Germinal center (tissue), 1 donor: ENCODE data around the gene BAIAP3.

Experiments used
- DNase-seq: peaks from one replicate; pipeline ENCODE4 v3.0.0; 2012; ENCODE audit warnings: mixed read lengths, low spot score

Gene BAIAP3

DNA sequence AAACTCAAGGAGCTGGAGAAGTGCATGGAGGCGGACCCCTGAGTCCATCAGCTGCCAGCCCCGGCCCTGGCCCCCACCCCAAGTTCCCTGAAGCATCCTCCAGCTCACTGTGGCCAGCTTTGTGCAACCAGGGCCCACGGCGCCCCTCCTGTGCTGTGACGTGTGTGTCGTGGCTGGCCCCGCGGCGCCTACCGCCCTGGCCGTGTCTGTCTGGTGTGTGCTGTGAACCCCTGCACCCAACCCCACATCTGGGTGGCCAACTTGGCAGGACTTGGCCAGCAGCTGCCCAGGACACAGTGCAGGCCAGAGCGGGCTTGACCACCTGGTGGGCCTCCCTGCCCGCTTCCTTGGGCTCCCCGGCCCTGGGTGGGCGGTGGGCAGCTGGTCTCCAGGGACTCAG is 15.0 kb downstream of the BAIAP3 start:
- DNase-seq, result no peak

DNA sequence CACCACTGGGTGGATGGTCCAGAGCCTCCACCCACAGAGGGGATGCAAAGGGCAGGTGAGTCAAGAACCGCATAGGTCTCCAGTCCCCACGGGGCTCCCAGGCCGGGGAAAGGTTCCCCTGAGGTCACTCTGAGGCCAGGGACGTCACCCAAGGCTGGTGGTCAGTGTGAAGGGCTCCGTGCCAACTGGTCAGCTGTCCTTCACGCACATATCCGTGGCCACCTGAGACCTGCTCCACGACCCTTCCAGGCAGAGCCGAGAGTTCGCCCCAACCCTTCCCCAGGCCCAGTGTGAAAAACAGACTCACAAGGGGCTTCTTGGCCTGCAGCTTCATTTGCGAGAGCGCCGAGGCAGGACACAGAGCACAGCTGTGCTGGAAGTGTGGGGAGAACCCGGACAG is 15.5 kb downstream of the BAIAP3 start:
- no peak for DNase-seq

DNA sequence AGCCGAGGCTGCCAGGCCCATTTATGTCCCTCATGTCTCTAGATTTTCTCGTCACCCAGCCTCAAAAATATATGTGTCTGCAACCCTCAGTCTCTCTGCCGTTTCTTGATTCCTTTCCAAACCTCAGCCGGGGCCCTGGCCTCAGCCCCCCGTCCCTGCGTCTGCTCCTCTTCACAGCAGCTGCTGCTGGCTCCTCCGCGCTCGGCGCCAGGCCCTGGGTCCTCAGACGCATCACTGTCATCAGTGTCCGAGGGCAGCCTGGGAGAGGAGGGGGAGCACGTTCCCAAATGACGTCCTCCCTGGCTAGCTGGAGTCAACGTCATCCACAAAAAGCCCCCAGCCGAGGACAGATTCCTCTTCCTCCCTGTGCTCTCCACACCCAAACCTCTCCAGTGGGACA is 15.9 kb downstream of the BAIAP3 start:
- DNase-seq, result no peak

DNA sequence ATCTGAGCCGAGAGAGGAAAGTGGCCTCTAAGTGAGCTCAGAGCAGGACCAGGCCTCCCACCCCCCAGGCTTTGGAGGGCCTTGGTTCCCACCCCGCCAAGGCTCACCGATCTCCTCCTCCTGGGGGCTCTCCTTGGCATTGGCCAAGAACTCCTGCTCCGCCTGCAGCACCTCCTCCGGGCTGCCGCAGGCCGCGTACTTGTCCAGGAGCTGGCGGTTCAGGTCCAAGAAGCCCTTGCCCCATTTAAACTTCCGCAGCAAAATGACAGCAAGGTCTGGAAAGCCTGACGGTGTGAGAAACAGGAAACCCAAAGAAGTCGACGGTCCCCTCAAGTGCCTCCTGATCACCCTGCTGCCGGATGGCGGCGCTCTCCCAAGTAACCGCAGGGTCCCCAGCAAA is 16.5 kb downstream of the BAIAP3 start:
- DNase-seq, result no peak

DNA sequence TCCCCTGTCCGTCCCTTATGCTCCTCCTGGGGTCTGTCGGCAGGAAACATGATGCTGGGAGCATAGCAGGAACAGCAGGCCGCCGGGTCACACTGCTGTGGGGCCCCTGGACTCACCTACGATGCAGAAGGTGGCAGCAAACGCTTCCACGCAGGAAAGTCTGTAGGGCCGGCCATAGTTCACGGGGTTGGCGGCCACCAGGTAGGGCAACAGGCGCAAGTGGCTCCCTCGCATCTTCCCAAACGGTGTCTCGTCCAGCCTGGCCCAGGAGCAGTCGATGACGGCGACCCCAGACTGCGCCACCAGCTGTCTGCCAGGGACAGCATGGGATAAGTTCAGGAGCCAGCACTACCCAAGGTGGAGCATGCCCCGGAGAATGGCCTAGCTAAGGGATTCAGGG is 17.2 kb downstream of the BAIAP3 start:
- no peak for DNase-seq

DNA sequence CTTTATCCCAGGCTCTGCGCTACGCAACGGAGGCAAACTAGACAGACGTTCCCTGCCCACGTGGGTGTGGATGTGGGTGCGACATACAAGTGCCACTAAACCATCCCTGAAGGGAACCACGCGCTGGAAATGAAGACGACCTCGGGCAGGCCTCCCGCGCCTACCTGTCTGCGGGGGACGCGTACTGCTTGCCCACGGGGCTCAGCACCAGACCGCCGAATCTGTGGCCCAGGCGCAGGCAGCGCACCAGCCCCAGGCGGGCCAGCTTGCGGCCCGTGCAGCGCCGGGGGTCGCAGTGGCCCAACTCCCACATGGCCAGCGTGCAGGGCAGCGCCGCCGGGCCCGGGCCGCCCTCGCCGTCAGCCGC is 17.8 kb downstream of the BAIAP3 start:
- DNase-seq, result no peak

DNA sequence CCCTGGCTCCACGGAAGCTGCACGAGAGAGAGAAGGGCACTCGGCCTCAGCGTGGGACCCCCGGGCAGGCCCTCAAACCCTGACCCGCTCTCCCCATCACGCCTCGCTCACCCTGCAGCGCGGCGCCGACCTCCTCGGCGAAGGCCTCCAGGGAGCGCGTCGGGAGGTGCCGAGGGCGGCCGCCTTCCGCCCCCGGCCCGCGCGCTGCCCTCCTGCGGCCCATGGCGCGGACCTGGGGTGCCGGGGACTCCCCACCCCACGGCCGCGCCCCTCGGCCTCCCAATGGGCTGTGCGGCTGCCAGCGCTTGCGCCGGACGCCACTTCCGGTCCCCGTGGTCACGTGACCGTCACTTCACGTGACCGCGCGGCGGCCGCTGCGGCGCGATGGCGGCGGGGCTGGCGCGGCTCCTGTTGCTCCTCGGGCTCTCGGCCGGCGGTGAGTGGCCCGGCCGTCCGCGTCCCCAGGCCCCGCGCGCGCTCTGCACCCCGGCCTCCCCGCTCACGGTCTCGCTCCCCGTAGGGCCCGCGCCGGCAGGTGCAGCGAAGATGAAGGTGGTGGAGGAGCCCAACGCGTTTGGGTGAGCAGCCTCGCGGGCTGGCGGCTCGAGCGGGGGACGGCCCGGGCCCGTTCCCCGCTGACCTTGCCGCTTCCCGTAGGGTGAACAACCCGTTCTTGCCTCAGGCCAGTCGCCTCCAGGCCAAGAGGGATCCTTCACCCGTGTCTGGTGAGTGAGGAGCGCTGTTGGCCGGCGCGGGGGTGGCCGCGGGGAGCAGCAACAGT is 18.3 kb downstream of the BAIAP3 start, which contains the start of the genes GNPTG and TSR3:
GNPTG (plus strand) TSS at position 350 of the 781 bp plus-strand sequence; CDS start at position 385, 35 bp downstream.
TSR3 (minus strand) TSS at position 297 of the 781 bp plus-strand sequence; CDS start at position 223, 74 bp downstream.
- peak; percentile 78 for DNase-seq

DNA sequence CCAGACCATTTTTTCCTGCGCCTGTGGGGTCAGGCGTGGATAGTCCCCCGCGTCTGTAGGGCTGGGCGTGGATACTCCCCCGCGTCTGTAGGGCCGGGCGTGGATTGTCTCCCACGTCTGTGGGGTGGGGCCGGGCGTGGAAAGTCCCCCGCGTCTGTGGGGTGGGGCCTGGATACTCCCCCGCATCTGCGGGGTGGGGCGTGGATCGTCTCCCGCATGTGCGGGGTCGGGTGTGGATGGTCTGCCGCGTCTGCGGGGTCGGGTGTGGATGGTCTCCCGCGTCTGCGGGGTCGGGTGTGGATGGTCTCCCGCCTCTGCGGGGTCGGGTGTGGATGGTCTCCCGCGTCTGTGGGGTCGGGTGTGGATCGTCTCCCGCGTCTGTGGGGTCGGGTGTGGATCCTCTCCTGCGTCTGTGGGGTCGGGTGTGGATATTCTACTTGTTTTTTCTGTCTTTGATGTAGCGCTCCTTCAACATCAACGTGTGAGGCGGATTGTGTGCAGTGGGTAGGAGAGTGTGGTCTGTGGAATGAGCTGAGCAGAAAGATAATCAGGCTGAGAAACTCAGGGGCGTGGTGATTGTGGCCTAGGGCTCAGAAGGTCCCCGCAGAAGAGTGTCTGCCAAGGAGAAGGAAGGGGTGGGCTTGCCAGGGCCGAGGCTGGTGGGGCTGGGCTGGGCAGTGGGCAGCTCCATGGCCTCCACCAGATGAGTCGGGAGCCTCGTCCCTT is 21.5 kb downstream of the BAIAP3 start:
- DNase-seq, result no peak

DNA sequence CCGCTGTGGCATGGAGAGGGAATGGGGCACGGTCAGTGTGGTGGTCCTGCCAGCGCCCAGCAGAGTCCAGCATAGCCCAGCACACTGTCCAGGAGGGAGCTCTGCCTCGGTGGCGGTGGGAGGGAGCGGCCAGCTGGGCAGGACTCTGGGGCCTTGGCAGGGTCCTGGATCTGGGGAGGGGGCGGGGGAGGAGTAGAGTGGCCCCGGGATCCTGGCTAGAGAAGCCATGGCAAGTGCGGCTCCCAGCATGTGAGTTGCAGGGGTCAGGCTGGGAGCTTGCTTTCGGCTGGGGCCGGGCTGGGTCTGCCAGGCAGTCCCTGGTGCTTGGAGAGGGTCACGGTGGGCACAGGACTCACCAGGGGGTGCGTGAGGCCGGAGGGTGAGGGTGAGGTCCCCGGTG is 22.1 kb downstream of the BAIAP3 start:
- DNase-seq, result no peak

DNA sequence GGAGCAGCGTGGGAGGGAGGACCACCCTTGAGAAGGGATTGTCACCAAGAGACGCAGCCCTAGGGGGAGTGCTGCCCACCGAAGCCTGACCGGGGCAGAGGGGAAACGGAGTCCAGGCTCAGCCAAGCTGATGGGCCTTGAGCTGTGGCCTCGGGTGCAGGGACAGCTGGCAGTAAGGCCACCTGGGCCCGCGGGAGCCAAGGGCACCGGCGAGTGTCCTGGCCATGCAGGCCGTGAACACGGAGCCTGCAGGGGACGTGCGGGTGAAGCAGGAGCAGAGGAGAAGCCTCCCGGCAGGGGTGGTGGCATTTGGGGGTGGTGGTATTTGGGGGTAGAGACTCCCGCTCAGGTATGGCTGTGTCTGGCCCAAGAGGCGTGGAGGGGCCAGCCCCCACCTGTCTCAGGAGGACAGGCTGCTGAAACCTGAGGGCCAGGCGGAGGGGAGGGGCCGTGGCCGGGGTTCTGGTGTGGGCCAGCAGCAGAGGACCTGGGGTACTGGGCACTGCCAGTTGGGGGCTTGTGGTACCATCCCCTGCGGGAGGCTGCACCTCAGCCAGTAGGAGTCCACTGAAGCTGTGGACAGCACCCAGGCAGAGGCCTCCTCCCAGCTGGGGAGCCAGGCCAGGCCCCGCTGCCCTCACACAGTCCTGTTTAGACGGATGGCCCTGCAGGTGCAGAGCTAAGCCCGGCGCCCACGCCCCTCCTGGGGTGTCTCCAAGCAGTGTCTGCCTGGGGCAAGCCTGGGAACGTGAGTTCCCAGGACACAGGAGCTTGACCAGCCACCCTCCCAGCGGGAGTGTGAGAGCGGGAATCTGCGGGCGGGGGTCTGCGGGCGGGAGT is 22.8 kb downstream of the BAIAP3 start:
- DNase-seq, result no peak

DNA sequence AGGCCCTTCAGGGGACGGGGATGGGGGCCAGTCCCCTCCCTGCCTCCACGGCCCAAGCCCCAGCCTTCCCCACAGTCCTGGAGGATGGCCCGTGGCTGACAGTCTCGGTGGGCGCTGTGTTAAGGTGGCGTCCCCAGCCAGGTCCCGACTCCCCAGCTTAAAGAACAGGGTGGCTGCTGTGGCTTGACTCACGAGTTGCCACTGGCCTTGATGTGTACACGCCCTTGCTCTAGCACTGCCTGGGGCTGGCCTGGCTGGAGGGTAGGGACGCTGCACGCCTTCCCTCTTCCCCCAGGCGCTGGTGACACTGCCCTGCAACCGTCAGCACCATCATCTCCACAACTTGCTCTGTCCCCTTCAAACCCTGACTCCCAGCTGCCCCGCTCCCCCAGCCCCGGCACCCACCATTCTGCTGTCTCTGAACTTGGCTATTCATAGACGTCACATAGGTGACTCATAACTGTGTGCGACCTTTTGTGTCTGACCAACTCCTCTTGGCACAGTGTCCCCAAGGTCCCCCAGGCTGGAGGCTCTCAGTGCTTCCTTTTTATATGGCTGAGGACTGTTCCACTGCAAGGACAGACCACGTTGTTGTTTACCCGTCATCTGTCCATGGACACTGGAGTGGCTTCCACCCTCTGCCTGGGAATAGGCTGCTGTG is 24.6 kb downstream of the BAIAP3 start:
- DNase-seq, result no peak

DNA sequence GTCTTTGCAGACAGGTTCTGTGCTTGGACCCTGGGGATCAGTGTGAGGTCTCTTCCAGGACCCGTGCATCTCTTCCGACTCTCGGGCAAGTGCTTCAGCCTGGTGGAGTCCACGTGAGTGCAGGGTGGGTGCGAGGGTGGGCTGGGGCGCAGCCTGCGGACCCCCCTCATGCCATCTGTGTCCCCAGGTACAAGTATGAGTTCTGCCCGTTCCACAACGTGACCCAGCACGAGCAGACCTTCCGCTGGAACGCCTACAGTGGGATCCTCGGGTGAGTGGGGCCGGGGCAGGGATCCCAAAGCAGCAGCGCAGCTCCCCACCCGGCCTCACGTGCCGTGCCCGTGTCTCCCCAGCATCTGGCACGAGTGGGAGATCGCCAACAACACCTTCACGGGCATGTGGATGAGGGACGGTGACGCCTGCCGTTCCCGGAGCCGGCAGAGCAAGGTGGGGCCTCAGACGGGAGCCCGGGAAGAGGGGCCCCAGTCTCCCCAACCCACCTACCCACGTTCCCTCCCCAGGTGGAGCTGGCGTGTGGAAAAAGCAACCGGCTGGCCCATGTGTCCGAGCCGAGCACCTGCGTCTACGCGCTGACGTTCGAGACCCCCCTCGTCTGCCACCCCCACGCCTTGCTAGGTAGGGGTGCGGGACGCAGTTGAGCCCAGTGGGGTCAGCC is 28.4 kb downstream of the BAIAP3 start:
- DNase-seq, result no peak

DNA sequence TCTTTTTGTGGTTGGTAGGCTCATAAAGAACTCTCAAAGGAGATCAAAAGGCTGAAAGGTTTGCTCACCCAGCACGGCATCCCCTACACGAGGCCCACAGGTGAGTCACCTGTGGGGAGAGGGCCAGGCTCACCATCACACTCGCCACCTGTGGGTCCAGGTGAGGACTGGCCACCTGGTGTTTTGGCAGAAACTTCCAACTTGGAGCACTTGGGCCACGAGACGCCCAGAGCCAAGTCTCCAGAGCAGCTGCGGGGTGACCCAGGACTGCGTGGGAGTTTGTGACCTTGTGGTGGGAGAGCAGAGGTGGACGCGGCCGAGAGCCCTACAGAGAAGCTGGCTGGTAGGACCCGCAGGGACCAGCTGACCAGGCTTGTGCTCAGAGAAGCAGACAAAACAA is 29.4 kb downstream of the BAIAP3 start:
- DNase-seq, result no peak

DNA sequence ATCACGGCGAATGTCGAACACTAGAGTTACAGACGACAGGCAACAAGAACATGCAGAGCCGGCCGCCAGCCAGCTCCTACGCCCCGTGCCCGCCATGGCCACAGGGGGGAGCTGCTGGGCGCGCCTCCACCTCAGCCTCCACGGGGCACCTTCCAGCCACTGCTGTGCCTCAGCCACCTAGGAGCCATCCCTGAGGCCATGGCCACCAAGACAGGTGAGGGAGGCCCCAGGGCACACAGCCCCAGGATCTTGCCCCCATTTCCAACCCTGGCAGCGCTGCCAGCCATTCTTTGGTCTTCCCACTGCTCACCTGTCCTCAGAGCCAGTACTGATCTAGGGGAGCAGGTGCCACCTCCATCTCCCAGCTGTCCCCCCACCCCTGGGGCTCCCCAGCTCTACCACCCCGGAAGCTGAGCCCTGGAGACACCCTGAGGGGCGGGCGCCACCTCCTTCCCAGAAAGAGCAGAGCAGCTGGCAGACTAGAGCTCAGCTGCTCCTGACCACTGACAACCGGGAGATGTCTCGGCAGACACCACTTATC is 30.1 kb downstream of the BAIAP3 start:
- DNase-seq, result peak; percentile 83

DNA sequence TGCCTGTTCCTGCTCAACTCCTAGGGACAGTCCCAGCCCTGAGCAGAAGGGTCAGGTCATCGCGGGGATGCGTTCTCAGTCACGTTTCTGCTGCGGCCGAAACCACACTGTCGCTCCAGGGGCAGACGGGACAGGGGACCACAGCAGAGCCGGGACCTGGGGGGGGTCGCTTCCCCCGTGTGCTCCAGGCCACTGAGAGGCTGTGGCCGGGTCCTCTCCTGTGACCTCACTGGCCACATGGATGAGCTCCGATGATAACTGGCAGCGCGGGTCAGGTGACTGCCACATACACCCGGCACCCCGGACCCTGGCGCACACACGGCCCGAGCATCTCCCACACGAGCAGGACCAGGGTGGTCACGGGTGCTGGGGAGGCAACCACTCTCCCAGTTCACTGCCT is 31.1 kb downstream of the BAIAP3 start:
- no peak for DNase-seq

DNA sequence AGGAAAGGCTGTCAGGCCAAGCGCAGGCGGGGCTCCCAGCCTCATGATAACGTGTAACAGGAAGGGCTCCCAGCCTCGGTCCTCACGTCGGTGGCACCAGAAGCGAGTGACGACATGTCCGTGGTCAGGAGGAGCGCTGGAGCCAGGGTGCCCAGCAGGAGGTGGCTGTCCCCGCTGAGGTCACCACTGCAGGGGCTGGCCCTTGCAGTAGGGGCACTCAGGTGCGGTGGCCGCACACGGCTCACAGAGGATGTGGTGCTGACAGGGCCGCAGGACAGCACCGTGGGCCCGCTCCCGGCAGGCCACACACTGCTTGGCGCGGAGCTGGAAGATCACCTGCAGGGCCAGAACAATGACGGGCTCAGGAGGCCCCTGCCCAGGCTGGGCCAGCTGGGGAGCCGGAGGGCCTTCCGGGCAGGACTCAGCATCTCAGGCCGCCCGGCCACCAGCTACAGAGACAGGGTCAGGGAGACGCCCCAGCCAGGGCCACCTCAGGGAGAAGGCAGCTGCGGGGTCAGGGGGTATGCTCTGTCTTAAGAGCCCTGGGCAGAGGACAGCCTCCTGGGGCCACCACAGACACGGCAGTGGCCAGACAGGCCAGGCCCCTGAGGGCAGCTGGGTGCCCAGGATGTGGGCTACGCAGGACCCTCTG is 32.7 kb downstream of the BAIAP3 start:
- no peak for DNase-seq

DNA sequence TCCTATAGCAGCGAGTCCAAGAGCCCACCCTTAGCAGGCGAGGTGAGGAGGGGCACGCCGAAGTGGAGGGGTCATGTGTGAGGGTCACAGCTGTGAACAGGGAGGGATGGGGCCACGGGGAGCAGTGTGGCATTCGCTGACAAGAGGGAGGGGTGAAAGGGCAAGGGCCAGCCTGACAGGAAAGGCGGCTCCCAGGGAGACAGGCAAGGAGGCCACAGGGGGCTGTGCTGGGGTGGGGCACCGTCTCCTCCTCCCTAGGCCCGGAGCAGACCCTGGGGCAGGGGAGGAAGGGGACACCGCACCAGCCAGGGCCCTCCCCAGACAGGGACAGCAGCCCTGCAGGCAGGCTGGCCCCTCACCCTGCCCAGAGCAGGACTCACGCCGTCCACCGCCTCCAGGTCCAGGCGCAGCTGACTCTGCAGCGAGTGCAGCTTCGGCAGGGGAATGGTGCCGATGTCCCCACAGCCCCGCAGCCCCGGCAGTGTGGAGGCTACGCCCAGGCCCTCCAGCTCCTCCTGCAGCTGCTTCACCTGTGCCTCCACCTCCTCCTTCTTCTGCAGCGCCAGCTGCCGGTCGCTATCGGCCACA is 33.4 kb downstream of the BAIAP3 start:
- DNase-seq, result no peak

DNA sequence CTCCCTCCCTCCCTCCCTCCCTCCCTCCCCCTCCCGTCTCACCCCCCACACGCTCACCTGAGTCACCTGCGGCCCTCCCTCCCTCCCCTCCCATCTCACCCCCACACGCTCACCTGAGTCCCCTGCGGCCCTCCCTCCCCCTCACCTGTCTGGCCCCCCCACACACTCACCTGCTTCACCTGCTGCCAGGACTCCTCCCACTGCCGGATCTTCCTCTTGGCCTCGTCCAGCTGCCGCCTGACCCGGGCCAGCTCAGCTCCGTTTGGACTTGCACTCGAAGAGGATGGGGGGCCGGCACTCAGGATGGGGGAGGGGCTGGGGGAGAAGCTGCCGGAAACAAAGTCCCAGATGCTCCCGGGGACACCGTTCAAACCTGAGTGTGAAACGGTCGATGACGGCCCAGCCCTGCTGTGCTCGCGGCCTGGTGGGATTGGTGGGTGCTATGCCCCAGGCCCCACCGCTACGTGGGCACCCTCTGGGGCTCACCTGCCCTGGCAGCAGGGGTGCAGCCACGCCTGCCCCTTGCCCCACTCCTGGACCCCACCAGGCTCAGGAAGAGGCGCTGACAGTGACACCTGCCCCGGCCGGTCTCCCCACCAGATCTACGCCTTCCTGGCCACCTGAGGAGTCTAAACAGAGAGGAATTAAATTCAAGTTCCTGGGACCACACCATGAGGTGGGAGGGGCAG is 34.2 kb downstream of the BAIAP3 start:
- no peak for DNase-seq
